Umbilical cord (tissue), 2 donors: Measurements from ENCODE around the gene EIF4E3. TPM values are rescaled to one million over a fixed set of nuclear protein-coding genes. Genes with fewer than 3 reads are reported as not detected.

ENCODE experiments used
- DNase-seq: peaks from one replicate; pipeline ENCODE4 v3.0.0-alpha.2; 2015; ENCODE audit warnings: low spot score
- total RNA-seq: library from RNA; depleted of rRNA; stranded (reverse); fragments of >200 nt; gene quantifications from one replicate; pipeline ENCODE4 v1.2.3, GENCODE V29; 2014; ENCODE audit warnings: low replicate concordance; ENCODE audit not compliant: insufficient read depth

Gene EIF4E3
- total RNA-seq, 1 donor from 2014 or later: 6.7 TPM

- DNase-seq: no peak
These were observed 74.8 kb downstream of the EIF4E3 start for GRCh38 chr3:71650372-71650771.

- DNase-seq: no peak
These were observed 75.4 kb downstream of the EIF4E3 start for GRCh38 chr3:71649757-71650156.

GRCh38 chr3:71647751-71648150, 77.5 kb downstream of the EIF4E3 start:
- no peak for DNase-seq

- no peak for DNase-seq
These were observed 78.2 kb downstream of the EIF4E3 start for GRCh38 chr3:71646971-71647370.

- DNase-seq: no peak
These were observed 80.1 kb downstream of the EIF4E3 start for GRCh38 chr3:71645140-71645539.

GRCh38 chr3:71641674-71642073, 83.5 kb downstream of the EIF4E3 start:
- no peak for DNase-seq

- no peak for DNase-seq
These were observed 84.7 kb downstream of the EIF4E3 start for GRCh38 chr3:71640331-71640983.

GRCh38 chr3:71636482-71636881, 88.7 kb downstream of the EIF4E3 start:
- DNase-seq: no peak

- no peak for DNase-seq
These were observed 89.2 kb downstream of the EIF4E3 start for GRCh38 chr3:71636001-71636400.

- DNase-seq: no peak
These were observed 90.5 kb downstream of the EIF4E3 start for GRCh38 chr3:71634671-71635070.

GRCh38 chr3:71629711-71630110, 95.5 kb downstream of the EIF4E3 start:
- DNase-seq: peak; percentile 14

- DNase-seq: no peak
These were observed 95.9 kb downstream of the EIF4E3 start for GRCh38 chr3:71629289-71629688.

- DNase-seq: no peak
These were observed 96.7 kb downstream of the EIF4E3 start for GRCh38 chr3:71628522-71628921.

GRCh38 chr3:71625676-71626075, 99.5 kb downstream of the EIF4E3 start:
- no peak for DNase-seq

Other genes with a start within 250 kb of the EIF4E3 start
- gene FOXP1, start 141.7 kb downstream of the EIF4E3 start, total RNA-seq: 148 TPM
- gene GPR27, start 28.5 kb upstream of the EIF4E3 start, total RNA-seq: 1.2 TPM
- not detected for gene PROK2, start 59.7 kb upstream of the EIF4E3 start, total RNA-seq